ENCODE measurements around the gene ZDHHC23.

DNA sequence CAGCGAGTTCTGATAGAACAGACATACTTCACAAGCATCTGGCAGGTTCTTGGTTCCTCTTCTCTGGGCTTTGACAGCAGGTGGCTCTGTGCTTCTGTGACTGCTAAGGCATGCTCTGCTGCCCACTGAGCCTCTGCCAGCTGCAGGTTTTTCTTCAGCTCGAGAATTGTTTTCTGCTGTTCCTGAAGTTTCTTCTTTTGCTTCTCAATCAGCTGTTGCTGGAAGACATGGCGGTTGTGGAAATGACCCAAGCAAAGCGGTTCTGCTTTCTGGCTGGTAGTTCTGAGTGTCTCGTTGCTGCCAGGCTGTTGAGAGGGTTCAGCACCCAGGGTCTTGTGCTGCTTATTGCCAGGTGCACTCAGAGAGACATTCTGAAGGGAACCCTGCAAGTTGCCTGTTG, 57.7 kb downstream of the ZDHHC23 start:
- TF ChIP-seq, protein P1, sequence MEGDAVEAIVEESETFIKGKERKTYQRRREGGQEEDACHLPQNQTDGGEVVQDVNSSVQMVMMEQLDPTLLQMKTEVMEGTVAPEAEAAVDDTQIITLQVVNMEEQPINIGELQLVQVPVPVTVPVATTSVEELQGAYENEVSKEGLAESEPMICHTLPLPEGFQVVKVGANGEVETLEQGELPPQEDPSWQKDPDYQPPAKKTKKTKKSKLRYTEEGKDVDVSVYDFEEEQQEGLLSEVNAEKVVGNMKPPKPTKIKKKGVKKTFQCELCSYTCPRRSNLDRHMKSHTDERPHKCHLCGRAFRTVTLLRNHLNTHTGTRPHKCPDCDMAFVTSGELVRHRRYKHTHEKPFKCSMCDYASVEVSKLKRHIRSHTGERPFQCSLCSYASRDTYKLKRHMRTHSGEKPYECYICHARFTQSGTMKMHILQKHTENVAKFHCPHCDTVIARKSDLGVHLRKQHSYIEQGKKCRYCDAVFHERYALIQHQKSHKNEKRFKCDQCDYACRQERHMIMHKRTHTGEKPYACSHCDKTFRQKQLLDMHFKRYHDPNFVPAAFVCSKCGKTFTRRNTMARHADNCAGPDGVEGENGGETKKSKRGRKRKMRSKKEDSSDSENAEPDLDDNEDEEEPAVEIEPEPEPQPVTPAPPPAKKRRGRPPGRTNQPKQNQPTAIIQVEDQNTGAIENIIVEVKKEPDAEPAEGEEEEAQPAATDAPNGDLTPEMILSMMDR (IDR thresholded peaks at IDR 0.05), result no peak
- TF ChIP-seq ZFX (IDR thresholded peaks at IDR 0.05; ENCODE audit: borderline replicate concordance), result no peak

Data from 22Rv1 (cell line).